Endothelial cell of umbilical vein (primary cell): ENCODE results near the gene FBP2.

Experiments used
- FOS ChIP-seq: IDR thresholded peaks from 2 replicates; pipeline ENCODE4 v1.6.1; 2011; ENCODE audit warnings: mild to moderate bottlenecking, low read length, moderate library complexity, borderline replicate concordance; ENCODE audit not compliant: insufficient read depth
- TF ChIP-seq, protein P1 (sequence below), 2 donors: IDR thresholded peaks; 1 replicate in 1 of 2; 2 replicates in 1 of 2; pipeline ENCODE4 v1.5.1; 2011; ENCODE audit warnings: low read length in 2 of 2, mild to moderate bottlenecking in 2 of 2, moderate library complexity in 2 of 2, control low read depth in 1 of 2, inconsistent platforms in 1 of 2, low read depth in 1 of 2; ENCODE audit not compliant: insufficient read depth in 1 of 2; ENCODE audit errors: extremely low read depth in 1 of 2

DNA sequence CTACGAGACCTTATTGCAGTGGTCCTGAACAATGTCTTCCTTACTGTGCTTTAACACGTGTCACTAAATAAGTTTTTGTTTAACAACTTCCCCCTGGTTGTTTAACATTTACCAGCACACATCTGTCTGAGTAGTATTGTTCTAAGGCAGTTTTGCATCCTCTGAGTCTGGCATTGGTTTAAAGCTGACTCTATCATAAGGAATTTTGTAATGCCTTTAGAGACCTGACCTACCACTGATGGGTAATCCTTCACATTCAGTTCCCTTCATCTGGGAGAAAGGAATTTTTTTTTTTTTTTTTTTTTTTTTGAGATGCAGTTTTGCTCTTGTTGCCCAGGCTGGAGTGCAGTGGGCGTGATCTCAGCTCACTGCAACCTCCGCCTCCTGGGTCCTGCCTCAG lies 58.7 kb downstream of the FBP2 start:
- TF ChIP-seq, protein P1, sequence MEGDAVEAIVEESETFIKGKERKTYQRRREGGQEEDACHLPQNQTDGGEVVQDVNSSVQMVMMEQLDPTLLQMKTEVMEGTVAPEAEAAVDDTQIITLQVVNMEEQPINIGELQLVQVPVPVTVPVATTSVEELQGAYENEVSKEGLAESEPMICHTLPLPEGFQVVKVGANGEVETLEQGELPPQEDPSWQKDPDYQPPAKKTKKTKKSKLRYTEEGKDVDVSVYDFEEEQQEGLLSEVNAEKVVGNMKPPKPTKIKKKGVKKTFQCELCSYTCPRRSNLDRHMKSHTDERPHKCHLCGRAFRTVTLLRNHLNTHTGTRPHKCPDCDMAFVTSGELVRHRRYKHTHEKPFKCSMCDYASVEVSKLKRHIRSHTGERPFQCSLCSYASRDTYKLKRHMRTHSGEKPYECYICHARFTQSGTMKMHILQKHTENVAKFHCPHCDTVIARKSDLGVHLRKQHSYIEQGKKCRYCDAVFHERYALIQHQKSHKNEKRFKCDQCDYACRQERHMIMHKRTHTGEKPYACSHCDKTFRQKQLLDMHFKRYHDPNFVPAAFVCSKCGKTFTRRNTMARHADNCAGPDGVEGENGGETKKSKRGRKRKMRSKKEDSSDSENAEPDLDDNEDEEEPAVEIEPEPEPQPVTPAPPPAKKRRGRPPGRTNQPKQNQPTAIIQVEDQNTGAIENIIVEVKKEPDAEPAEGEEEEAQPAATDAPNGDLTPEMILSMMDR (IDR thresholded peaks at IDR 0.05; ENCODE audit: extremely low read depth in 1 of 2, insufficient read depth in 1 of 2, low read depth in 1 of 2, low read length in 2 of 2) = no peak
- TF ChIP-seq FOS = no peak
